Measurements from ENCODE around the gene NFATC2.

The NFATC2 gene

GRCh38 chr20:51512645-51513044, 29.9 kb downstream of the NFATC2 start:
- DNase-seq: no peak

- DNase-seq: no peak
Observed at GRCh38 chr20:51511861-51512619, 30.5 kb downstream of the NFATC2 start.

- no peak for DNase-seq
Observed at GRCh38 chr20:51510936-51511605, 31.4 kb downstream of the NFATC2 start.

GRCh38 chr20:51510169-51510568, 32.4 kb downstream of the NFATC2 start:
- DNase-seq: no peak

GRCh38 chr20:51509208-51509607, 33.3 kb downstream of the NFATC2 start:
- DNase-seq: no peak

GRCh38 chr20:51508780-51509179, 33.7 kb downstream of the NFATC2 start:
- DNase-seq: no peak

GRCh38 chr20:51508158-51508557, 34.4 kb downstream of the NFATC2 start:
- no peak for DNase-seq

- DNase-seq: no peak
Observed at GRCh38 chr20:51507216-51508036, 35.1 kb downstream of the NFATC2 start.

GRCh38 chr20:51506527-51507215, 35.8 kb downstream of the NFATC2 start:
- DNase-seq: no peak

GRCh38 chr20:51505566-51505965, 37.0 kb downstream of the NFATC2 start:
- DNase-seq: no peak

- DNase-seq: no peak
Observed at GRCh38 chr20:51503376-51503775, 39.1 kb downstream of the NFATC2 start.

- DNase-seq: no peak
Observed at GRCh38 chr20:51500936-51501335, 41.6 kb downstream of the NFATC2 start.

- DNase-seq: no peak
Observed at GRCh38 chr20:51500311-51500710, 42.2 kb downstream of the NFATC2 start.

- no peak for DNase-seq
Observed at GRCh38 chr20:51498765-51499540, 43.6 kb downstream of the NFATC2 start.

- no peak for DNase-seq
Observed at GRCh38 chr20:51497542-51498467, 44.7 kb downstream of the NFATC2 start.

GRCh38 chr20:51496964-51497363, 45.6 kb downstream of the NFATC2 start:
- DNase-seq: no peak

GRCh38 chr20:51495921-51496545, 46.5 kb downstream of the NFATC2 start:
- DNase-seq: peak; percentile 65

GRCh38 chr20:51495291-51495690, 47.2 kb downstream of the NFATC2 start:
- DNase-seq: no peak

- DNase-seq: no peak
Observed at GRCh38 chr20:51494241-51495110, 48.0 kb downstream of the NFATC2 start.
